IMR-90 (cell line): ENCODE data around the gene ASAP2. TPM values are rescaled to one million over a fixed set of nuclear protein-coding genes. Genes with fewer than 3 reads are reported as not detected.

Source experiments
- ATAC-seq: fragments of 200-7000 bp; cut with Tn5 transposase; 2 replicates; pipeline ENCODE4 v1.9.1; 2020; ENCODE audit warnings: low read depth, mild to moderate bottlenecking, moderate library complexity
- BruUV-seq: library from RNA; stranded (reverse); fragments of 400-500 nt; replicated peaks from 2 replicates; lab custom pipeline; 2021; lab: Mats Ljungman, UMichigan
- CTCF ChIA-PET: fragments of 300-600 bp; formaldehyde crosslinking; extraction: SDS; loops from one replicate; lab custom pipeline; 2021; ENCODE audit warnings: antibody characterized with exemption; lab: Yijun Ruan, JAX
- POLR2A ChIA-PET: fragments of 300-600 bp; sonication (Branson Sonifier 250); formaldehyde crosslinking; loops from one replicate; lab custom pipeline; 2022; ENCODE audit warnings: antibody characterized with exemption; ENCODE audit not compliant: unreplicated experiment; lab: Charles Lee
- DNase-seq: peaks from one replicate; pipeline ENCODE4 v3.0.0; 2013
- H2AFZ ChIP-seq: replicated peaks from 2 replicates; pipeline ENCODE3; 2013; ENCODE audit warnings: low read length, mild to moderate bottlenecking; ENCODE audit not compliant: poor library complexity
- H2AK5ac ChIP-seq: 2 replicates; pipeline ENCODE4 v1.6.1; 2013; ENCODE audit warnings: low read depth, low read length, inconsistent platforms
- H2AK9ac ChIP-seq: replicated peaks from 2 replicates; pipeline ENCODE3; 2013; ENCODE audit warnings: mild to moderate bottlenecking, low read depth, low read length, moderate library complexity; ENCODE audit not compliant: poor library complexity
- H2BK120ac ChIP-seq: 2 replicates; pipeline ENCODE4 v1.6.1; 2013; ENCODE audit warnings: low read depth, low read length, inconsistent platforms
- H2BK15ac ChIP-seq: 3 replicates; pipeline ENCODE4 v1.6.1; 2013; ENCODE audit warnings: low read depth, low read length, inconsistent platforms
- H2BK20ac ChIP-seq: 2 replicates; pipeline ENCODE4 v1.6.1; 2013; ENCODE audit warnings: low read depth, mild to moderate bottlenecking, inconsistent platforms, low read length, moderate library complexity
- H2BK5ac ChIP-seq: 2 replicates; pipeline ENCODE4 v1.6.1; 2013; ENCODE audit warnings: mild to moderate bottlenecking, low read depth, low read length, inconsistent platforms; ENCODE audit not compliant: poor library complexity, severe bottlenecking
- H3K14ac ChIP-seq: replicated peaks from 2 replicates; pipeline ENCODE4 v1.6.1; 2013; ENCODE audit warnings: low read depth, low read length, inconsistent platforms
- H3K18ac ChIP-seq: 2 replicates; pipeline ENCODE4 v1.6.1; 2013; ENCODE audit warnings: low read depth, low read length, control low read depth
- H3K23ac ChIP-seq: 2 replicates; pipeline ENCODE4 v1.6.1; 2013; ENCODE audit warnings: low read depth, low read length, inconsistent platforms
- H3K27ac ChIP-seq: 2 replicates; pipeline ENCODE4 v1.5.1; 2013; ENCODE audit warnings: mild to moderate bottlenecking, control low read depth, low read length; ENCODE audit not compliant: insufficient read depth
- H3K27me3 ChIP-seq: 2 replicates; pipeline ENCODE4 v1.6.1; 2013; ENCODE audit warnings: low read length; ENCODE audit not compliant: control insufficient read depth, insufficient read depth
- H3K36me3 ChIP-seq: 2 replicates; pipeline ENCODE4 v1.6.1; 2013; ENCODE audit warnings: low read length, mixed read lengths; ENCODE audit not compliant: control insufficient read depth, insufficient read depth
- H3K4ac ChIP-seq: 2 replicates; pipeline ENCODE4 v1.6.1; 2013; ENCODE audit warnings: low read depth, low read length, inconsistent platforms
- H3K4me1 ChIP-seq: 2 replicates; pipeline ENCODE4 v1.6.1; 2013; ENCODE audit warnings: low read length, mixed read lengths; ENCODE audit not compliant: control insufficient read depth, insufficient read depth
- H3K4me2 ChIP-seq: 2 replicates; pipeline ENCODE4 v1.6.1; 2013; ENCODE audit warnings: low read depth, mild to moderate bottlenecking, control low read depth, low read length, moderate library complexity
- H3K4me3 ChIP-seq: 2 replicates; pipeline ENCODE4 v1.5.1; 2013; ENCODE audit warnings: low read depth, mild to moderate bottlenecking, control low read depth, low read length, moderate library complexity; ENCODE audit not compliant: insufficient read depth
- H3K56ac ChIP-seq: 2 replicates; pipeline ENCODE4 v1.6.1; 2013; ENCODE audit warnings: low read length, inconsistent platforms; ENCODE audit not compliant: insufficient read depth; ENCODE audit errors: extremely low read depth
- H3K79me1 ChIP-seq, 2 experiments: 2 replicates each; pipeline ENCODE4 v1.6.1; 2013; ENCODE audit warnings: low read length in 2 of 2, inconsistent platforms in 1 of 2, low read depth in 1 of 2
- H3K9ac ChIP-seq: 2 replicates; pipeline ENCODE4 v1.6.1; 2013; ENCODE audit warnings: low read depth, low read length, control low read depth
- H3K9me1 ChIP-seq: 2 replicates; pipeline ENCODE4 v1.6.1; 2013; ENCODE audit warnings: low read length, inconsistent platforms; ENCODE audit not compliant: insufficient read depth
- H3K9me3 ChIP-seq: 2 replicates; pipeline ENCODE4 v1.6.1; 2013; ENCODE audit warnings: low read length; ENCODE audit not compliant: control insufficient read depth, insufficient read depth
- H4K20me1 ChIP-seq: 2 replicates; pipeline ENCODE4 v1.6.1; 2013; ENCODE audit warnings: low read length, inconsistent platforms; ENCODE audit not compliant: insufficient read depth
- H4K5ac ChIP-seq: 2 replicates; pipeline ENCODE4 v1.6.1; 2013; ENCODE audit warnings: mild to moderate bottlenecking, low read depth, low read length, control low read depth
- H4K8ac ChIP-seq, 2 experiments: 2 replicates each; pipeline ENCODE4 v1.6.1; 2013; ENCODE audit warnings: low read depth in 2 of 2, low read length in 2 of 2, control low read depth in 1 of 2, inconsistent platforms in 1 of 2
- H4K91ac ChIP-seq: 2 replicates; pipeline ENCODE4 v1.6.1; 2013; ENCODE audit warnings: low read depth, low read length, inconsistent platforms; ENCODE audit not compliant: insufficient read depth
- BHLHE40 ChIP-seq: fragments of 150-350 bp; IDR thresholded peaks from 2 replicates; pipeline ENCODE4 v1.6.1; 2016; ENCODE audit warnings: mild to moderate bottlenecking, low read depth, low read length
- MAFK ChIP-seq: IDR thresholded peaks from 2 replicates; pipeline ENCODE4 v1.6.1; 2012; ENCODE audit warnings: low read depth, low read length, improper control_type of control experiment
- NFE2L2 ChIP-seq: fragments of 150-350 bp; IDR thresholded peaks from 2 replicates; pipeline ENCODE4 v1.6.1; 2016; ENCODE audit warnings: low read depth, mild to moderate bottlenecking, low read length
- POLR2A ChIP-seq: IDR thresholded peaks from 2 replicates; pipeline ENCODE4 v1.6.1; 2012; ENCODE audit warnings: mild to moderate bottlenecking, low read depth, low read length
- WGBS, 2 experiments: methylation state at CpG; one replicate each; pipeline versions ENCODE4 v1.1.5 to v1.1.7; 2013; ENCODE audit warnings: missing lambda C conversion rate in 2 of 2; ENCODE audit not compliant: insufficient read length in 1 of 2; ENCODE audit errors: extremely low coverage in 2 of 2; 5-methylcytosine and 5-hydroxymethylcytosine counted together
- dilution Hi-C: fragments of 300-500 bp; cut with HindIII; formaldehyde crosslinking; loops from one replicate; pipeline ENCODE4 v1.14.3; 2018; ENCODE audit warnings: low sequenced_read_pairs; ENCODE audit not compliant: unreplicated experiment
- in situ Hi-C: fragments of 300-500 bp; cut with MboI; formaldehyde crosslinking; loops from 3 replicates; pipeline ENCODE4 v1.14.3; 2019; ENCODE audit warnings: low sequenced_read_pairs, inconsistent platforms, mixed read lengths
- intact Hi-C: fragments of 100-400 bp; cut with micrococcal nuclease; formaldehyde crosslinking; loops from 2 replicates; pipeline ENCODE4 v1.10.0; 2022
- polyA plus RNA-seq, 3 experiments: library from polyadenylated mRNA; depleted of rRNA; stranded (reverse); fragments of >200 nt; gene quantifications; 2 replicates each; pipeline ENCODE4 v1.2.3, GENCODE V29; 2012; ENCODE audit warnings: low replicate concordance in 1 of 3
- total RNA-seq: library from RNA; depleted of rRNA; stranded (reverse); fragments of >200 nt; gene quantifications from 2 replicates; pipeline ENCODE4 v1.2.3, GENCODE V29; 2012

Gene ASAP2
- total and polyA plus RNA-seq, 2 of the 4 experiments (the other 2 are of a cell fraction), result 19.7 to 28.1 TPM

GRCh38 chr2:9188823-9189222 lies 17.8 kb upstream of the ASAP2 start:
- in situ Hi-C loops, result no loop called here

More at GRCh38 chr2:9188823-9189222, 17.8 kb upstream of the ASAP2 start:
- Histone ChIP-seq H4K5ac (no peak overlapping the region), H3K4ac (no peak overlapping the region), H3K4me2 (no peak overlapping the region), H2BK15ac (no peak overlapping the region), H3K36me3 (no peaks in the 10 kb centered on the region), H2AFZ (no peak overlapping the region), H2BK20ac (no peak overlapping the region), H2BK5ac (no peak overlapping the region), H2AK9ac (no peak overlapping the region), H3K9me3 (no peaks in the 10 kb centered on the region), H3K27me3 (no peaks in the 10 kb centered on the region), H3K9ac (no peak overlapping the region), H3K4me1 (peaks cover 14% of the 10 kb centered on the region), H3K4me3 (no peak overlapping the region), H2AK5ac (peak overlapping the region; percentile 62; the same call in 1 of the 2 replicates), H3K18ac (no peak overlapping the region), H4K8ac (no peak overlapping the region), H3K79me1 (no peaks in the 10 kb centered on the region), H3K23ac (no peak overlapping the region), H3K9me1 (peaks cover 7% of the 10 kb centered on the region; the same call in 1 of the 2 replicates), H4K20me1 (no peaks in the 10 kb centered on the region), H3K56ac (no peak overlapping the region), H3K27ac (no peak overlapping the region), H3K14ac (no peak overlapping the region), H4K91ac (no peak overlapping the region), H2BK120ac (no peak overlapping the region)
- DNase-seq, result no peak
- ChIA-PET CTCF (no interaction called here), POLR2A (no interaction called here)
- no peak for TF ChIP-seq BHLHE40
- TF ChIP-seq MAFK, result no peak
- no peak for TF ChIP-seq NFE2L2
- no peak for TF ChIP-seq POLR2A
- intact Hi-C loops (no loop called here), dilution Hi-C loops (no loop called here)
- no peak for ATAC-seq
- no CpG with 5 or more reads among the region's 6 CpGs for WGBS, 2 experiments
- no TSS peak for BruUV-seq
